ENCODE measurements around the gene CTNNBL1. TPM values are rescaled to one million over a fixed set of nuclear protein-coding genes. Genes with fewer than 3 reads are reported as not detected.

CTNNBL1 gene
- total RNA-seq, 4 donors from 2014 or later = 11.5 to 57.2 (median 35.2) TPM

GRCh38 chr20:37920679-37921322 is 227.0 kb downstream of the CTNNBL1 start:
- DNase-seq = no peak
- intact Hi-C loops (cut with DNase I; ENCODE audit: low total_unique reads) = no loop called here

GRCh38 chr20:37921341-37921929 is 227.6 kb downstream of the CTNNBL1 start:
- H3K27me3 ChIP-seq = no peaks in the 10 kb centered on the region
- intact Hi-C loops (cut with DNase I; ENCODE audit: low total_unique reads) = no loop called here
- no peaks in the 10 kb centered on the region for H3K4me1 ChIP-seq
- no peak overlapping the region for H3K27ac ChIP-seq
- H3K9me3 ChIP-seq = no peaks in the 10 kb centered on the region
- no peak overlapping the region for H3K4me3 ChIP-seq
- DNase-seq = no peak
- H3K36me3 ChIP-seq = no peaks in the 10 kb centered on the region
- TF ChIP-seq CTCF (IDR thresholded peaks at IDR 0.05) (no peak), POLR2A (IDR thresholded peaks at IDR 0.05) (no peak)

More at GRCh38 chr20:37920679-37921322, 227.0 kb downstream of the CTNNBL1 start:
- Histone ChIP-seq H3K27me3 (no peaks in the 10 kb centered on the region), H3K4me1 (no peaks in the 10 kb centered on the region), H3K9me3 (no peaks in the 10 kb centered on the region), H3K27ac (no peak overlapping the region), H3K4me3 (no peak overlapping the region), H3K36me3 (no peaks in the 10 kb centered on the region)
- TF ChIP-seq POLR2A (IDR thresholded peaks at IDR 0.05) = no peak
- TF ChIP-seq CTCF (IDR thresholded peaks at IDR 0.05) = no peak

Other genes starting within 250 kb of the CTNNBL1 start
- 10 to 100 TPM in 1 of 4 donors, 1 to 10 TPM in 1, not detected in 2; 1.5 to 10.5 TPM for gene NNAT, start 172.8 kb upstream of the CTNNBL1 start, total RNA-seq
- gene BLCAP, start 166.2 kb upstream of the CTNNBL1 start, total RNA-seq = 10 to 100 TPM; 16.4 to 62.9 (median 37.7) TPM
- gene VSTM2L, start 209.1 kb downstream of the CTNNBL1 start, total RNA-seq = 1 to 10 TPM in 1 of 4 donors, under 1 TPM in 3; 0.29 to 5.7 (median 0.73) TPM

Measured in uterus (tissue), 4 donors.